GM12801 (cell line): ENCODE results near the gene KCNJ16.

Experiments
- TF ChIP-seq, protein P1 (sequence below): IDR thresholded peaks from one replicate; pipeline ENCODE4 v1.5.1; 2011; ENCODE audit warnings: control low read depth; ENCODE audit not compliant: insufficient read length; ENCODE audit errors: extremely low read depth

KCNJ16 gene

DNA sequence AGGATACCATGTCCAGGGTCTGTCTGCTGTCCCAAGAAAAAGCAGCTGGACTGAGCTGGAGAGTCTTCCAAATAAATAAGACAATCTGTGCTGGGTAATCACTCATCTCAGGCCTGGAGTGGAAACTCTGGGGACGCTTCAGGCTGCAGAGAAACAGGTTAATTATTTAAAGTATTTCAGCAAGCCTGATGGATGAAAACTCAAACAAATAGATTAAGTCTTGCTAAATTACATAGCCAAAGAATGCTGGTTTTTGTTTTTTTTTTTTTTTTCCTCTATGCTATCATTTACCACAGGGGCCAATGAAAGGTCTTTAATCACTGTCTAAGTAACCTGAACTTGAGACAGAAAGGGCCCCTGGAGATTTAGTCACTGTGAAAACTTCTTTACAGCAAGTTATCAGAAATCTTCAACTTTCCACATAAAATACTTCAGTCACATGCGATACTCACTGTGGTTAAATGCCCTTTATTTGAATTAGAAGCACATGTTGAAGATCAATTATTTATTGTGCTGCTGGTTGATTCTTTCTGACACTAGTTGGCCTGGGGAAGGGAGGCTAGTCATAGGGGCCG, 63.4 kb downstream of the KCNJ16 start:
- TF ChIP-seq, protein P1, sequence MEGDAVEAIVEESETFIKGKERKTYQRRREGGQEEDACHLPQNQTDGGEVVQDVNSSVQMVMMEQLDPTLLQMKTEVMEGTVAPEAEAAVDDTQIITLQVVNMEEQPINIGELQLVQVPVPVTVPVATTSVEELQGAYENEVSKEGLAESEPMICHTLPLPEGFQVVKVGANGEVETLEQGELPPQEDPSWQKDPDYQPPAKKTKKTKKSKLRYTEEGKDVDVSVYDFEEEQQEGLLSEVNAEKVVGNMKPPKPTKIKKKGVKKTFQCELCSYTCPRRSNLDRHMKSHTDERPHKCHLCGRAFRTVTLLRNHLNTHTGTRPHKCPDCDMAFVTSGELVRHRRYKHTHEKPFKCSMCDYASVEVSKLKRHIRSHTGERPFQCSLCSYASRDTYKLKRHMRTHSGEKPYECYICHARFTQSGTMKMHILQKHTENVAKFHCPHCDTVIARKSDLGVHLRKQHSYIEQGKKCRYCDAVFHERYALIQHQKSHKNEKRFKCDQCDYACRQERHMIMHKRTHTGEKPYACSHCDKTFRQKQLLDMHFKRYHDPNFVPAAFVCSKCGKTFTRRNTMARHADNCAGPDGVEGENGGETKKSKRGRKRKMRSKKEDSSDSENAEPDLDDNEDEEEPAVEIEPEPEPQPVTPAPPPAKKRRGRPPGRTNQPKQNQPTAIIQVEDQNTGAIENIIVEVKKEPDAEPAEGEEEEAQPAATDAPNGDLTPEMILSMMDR, result no peak

DNA sequence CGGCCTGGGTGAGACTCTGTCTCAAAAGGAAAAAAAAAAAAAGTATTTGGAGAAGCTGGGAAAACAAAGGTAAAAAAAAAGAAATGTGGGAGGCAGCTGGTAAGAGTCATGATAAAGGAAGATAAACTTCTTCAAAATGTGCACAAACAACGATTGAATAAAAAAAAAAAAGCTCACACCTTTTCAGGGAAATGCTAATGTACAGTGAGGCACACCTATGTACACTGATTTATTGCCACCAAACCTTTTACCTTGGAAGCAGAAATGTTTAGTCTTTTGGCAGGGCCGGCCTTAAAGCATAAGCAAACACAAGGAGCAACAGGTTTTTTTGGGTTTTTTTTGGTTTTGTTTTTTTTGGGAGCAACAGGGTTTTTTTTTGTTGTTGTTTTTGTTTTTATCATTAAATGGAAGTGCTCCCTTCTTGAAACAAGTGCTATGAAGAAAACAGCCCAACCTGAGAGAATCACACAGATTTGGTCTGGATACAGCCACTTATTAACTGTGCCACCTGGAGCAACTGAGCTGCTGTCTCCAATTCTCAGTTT, 64.5 kb downstream of the KCNJ16 start:
- TF ChIP-seq, protein P1, result no peak

DNA sequence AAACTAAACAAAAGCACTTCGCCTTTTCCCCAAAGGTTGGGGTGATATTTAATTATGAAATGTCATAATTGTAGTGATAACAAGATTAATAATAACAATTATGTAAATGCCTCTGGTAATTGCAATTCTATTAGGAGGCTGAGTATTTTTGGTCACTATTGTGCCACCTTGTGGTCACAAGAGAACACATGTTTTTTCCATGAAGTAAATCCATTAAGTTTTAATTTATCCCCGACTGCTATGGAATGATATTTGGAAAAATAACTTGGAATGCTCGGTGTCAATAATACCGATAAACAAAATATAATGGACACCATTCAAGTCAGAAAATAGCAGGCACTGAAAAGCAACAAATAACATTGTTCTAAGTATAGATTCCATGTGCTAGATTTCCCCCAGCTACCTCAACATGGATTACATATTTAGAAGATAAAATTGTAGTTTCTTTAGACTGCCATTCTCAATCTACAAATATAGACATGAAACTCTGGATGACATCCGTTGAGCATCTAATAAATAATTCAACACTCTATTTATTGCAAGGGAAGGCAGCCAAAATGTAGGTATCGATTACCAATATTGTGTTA, 69.3 kb downstream of the KCNJ16 start:
- TF ChIP-seq, protein P1, result no peak

DNA sequence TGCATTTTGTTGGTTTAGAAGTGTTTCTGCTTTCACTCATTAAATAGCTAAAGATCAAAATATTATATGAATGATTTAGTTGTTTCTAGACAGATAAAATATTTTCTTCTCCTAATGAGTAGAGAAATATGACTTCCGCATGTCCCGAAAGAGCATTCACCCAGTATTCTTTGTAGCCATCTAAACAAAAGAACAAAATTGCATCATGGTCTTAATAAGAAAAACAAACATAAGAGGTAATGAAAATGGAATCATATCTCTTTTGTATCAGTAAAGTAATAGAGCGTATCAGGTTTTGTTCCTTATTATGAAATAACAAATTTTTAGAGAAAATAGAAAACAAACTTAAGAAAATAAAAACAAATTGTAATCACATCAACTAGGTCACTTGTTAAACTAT, 78.2 kb downstream of the KCNJ16 start:
- TF ChIP-seq, protein P1, result no peak

DNA sequence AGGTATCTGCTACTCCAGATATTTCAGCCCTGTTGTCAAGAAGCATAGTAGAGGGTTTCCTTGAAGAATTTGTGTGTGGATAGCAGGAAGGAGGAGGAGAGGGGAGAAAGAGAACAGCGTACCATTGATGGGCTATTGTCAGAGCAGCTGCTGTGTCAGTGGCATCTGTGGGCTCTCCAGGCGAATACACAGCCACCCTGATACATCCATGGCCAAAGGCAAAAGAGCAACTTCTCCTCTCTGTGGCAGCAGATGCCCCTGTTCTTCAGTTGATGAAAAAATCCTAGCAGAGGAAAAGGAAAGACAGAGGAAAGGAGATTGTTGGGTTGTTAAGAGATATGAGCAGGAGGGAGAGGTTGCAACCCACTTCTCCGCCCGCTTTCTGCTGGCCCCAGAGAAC, 82.1 kb downstream of the KCNJ16 start:
- TF ChIP-seq, protein P1, result no peak

DNA sequence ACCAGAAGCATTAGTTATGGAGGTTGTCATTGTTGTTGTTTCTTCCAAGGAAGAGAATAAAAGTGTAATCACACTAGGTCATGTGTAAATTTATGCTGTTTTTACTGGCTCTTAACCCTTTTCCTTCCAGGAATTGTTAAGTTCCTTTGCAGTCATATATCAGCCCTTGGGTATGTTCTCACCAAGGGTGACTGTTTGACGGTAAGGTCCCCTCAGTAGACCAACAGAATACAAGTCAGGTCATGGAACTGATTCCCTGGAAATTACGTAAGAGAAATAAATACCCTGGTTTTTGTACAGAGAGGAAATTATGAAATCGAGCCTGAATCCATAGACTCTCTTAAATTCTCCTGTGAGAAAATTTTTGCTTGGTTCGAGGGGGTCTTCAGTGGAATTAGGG, 83.2 kb downstream of the KCNJ16 start:
- TF ChIP-seq, protein P1, result no peak

DNA sequence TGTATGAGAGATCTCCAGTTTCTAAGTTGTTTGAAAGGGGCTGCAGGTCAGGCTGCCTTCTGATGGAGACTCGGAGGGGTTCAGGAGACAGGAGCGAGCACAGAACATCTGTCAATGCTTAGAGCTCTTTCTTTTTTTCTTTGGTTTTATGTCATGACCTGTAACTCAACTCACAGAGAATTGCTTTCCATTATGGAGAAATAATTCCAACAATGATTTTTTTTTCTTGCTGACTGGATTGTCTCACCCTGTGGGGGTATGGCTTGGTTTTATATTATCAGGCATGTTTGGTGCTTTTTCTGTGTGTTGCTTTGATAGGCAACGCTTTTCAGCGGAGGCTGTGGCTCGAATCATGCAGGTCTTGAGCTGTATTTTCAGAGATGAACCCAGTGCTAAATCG, 83.6 kb downstream of the KCNJ16 start:
- TF ChIP-seq, protein P1, result no peak
